ENCODE results near the gene POP4. TPM values are rescaled to one million over a fixed set of nuclear protein-coding genes. Genes with fewer than 3 reads are reported as not detected.

POP4 gene
- total and polyA plus RNA-seq, 2 experiments from 2014 or later = 68.9 to 91.8 TPM

- DNase-seq (ENCODE audit: low spot score) = no peak
- Histone ChIP-seq H3K9me3 (ENCODE audit: low read depth) (no peaks in the 10 kb centered on the region), H3K79me2 (no peaks in the 10 kb centered on the region), H3K9me2 (replicated peaks; ENCODE audit: insufficient read depth) (no peaks in the 10 kb centered on the region), H4K20me1 (ENCODE audit: insufficient read depth, poor library complexity, severe bottlenecking) (no peaks in the 10 kb centered on the region), H3K36me3 (replicated peaks; ENCODE audit: insufficient read depth, low read depth) (no peaks in the 10 kb centered on the region), H2AFZ (no peak overlapping the region), H3K4me2 (no peak overlapping the region), H3K4me1 (ENCODE audit: insufficient read depth) (no peaks in the 10 kb centered on the region), H3K4me3 (no peak overlapping the region), H3K27ac (no peak overlapping the region), H3K27me3 (peaks cover 54% of the 10 kb centered on the region)
- 41% methylated on average over 7 of the region's 7 CpGs for WGBS (ENCODE audit: low lambda C conversion rate, missing lambda C conversion rate)
- TF ChIP-seq, protein P1, sequence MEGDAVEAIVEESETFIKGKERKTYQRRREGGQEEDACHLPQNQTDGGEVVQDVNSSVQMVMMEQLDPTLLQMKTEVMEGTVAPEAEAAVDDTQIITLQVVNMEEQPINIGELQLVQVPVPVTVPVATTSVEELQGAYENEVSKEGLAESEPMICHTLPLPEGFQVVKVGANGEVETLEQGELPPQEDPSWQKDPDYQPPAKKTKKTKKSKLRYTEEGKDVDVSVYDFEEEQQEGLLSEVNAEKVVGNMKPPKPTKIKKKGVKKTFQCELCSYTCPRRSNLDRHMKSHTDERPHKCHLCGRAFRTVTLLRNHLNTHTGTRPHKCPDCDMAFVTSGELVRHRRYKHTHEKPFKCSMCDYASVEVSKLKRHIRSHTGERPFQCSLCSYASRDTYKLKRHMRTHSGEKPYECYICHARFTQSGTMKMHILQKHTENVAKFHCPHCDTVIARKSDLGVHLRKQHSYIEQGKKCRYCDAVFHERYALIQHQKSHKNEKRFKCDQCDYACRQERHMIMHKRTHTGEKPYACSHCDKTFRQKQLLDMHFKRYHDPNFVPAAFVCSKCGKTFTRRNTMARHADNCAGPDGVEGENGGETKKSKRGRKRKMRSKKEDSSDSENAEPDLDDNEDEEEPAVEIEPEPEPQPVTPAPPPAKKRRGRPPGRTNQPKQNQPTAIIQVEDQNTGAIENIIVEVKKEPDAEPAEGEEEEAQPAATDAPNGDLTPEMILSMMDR (IDR thresholded peaks at IDR 0.05; ENCODE audit: poor library complexity) = no peak
- no peak for TF ChIP-seq EZH2 (IDR thresholded peaks at IDR 0.05; ENCODE audit: borderline replicate concordance)
Measured at GRCh38 chr19:29573486-29573885, 32.6 kb upstream of the POP4 start.

- no peaks in the 10 kb centered on the region for H3K9me3 ChIP-seq (ENCODE audit: low read depth)
- no peaks in the 10 kb centered on the region for H3K4me1 ChIP-seq (ENCODE audit: insufficient read depth)
- H4K20me1 ChIP-seq (ENCODE audit: insufficient read depth, poor library complexity, severe bottlenecking) = no peaks in the 10 kb centered on the region
- H3K79me2 ChIP-seq = no peaks in the 10 kb centered on the region
- H3K27ac ChIP-seq = no peak overlapping the region
- peaks cover 54% of the 10 kb centered on the region for H3K27me3 ChIP-seq
- H2AFZ ChIP-seq = no peak overlapping the region
- H3K36me3 ChIP-seq (replicated peaks; ENCODE audit: insufficient read depth, low read depth) = no peaks in the 10 kb centered on the region
- 57% methylated on average over 3 of the region's 3 CpGs for WGBS (ENCODE audit: low lambda C conversion rate, missing lambda C conversion rate)
- H3K4me2 ChIP-seq = no peak overlapping the region
- H3K4me3 ChIP-seq = no peak overlapping the region
- DNase-seq (ENCODE audit: low spot score) = no peak
- H3K9me2 ChIP-seq (replicated peaks; ENCODE audit: insufficient read depth) = no peaks in the 10 kb centered on the region
- TF ChIP-seq, protein P1 (IDR thresholded peaks at IDR 0.05; ENCODE audit: poor library complexity) = no peak
- TF ChIP-seq EZH2 (IDR thresholded peaks at IDR 0.05; ENCODE audit: borderline replicate concordance) = no peak
- no peak for TF ChIP-seq EZH2phosphoT487 (IDR thresholded peaks at IDR 0.05; ENCODE audit: low read depth, severe bottlenecking, unreplicated experiment)
Measured at GRCh38 chr19:29574510-29574909, 31.6 kb upstream of the POP4 start.

DNA sequence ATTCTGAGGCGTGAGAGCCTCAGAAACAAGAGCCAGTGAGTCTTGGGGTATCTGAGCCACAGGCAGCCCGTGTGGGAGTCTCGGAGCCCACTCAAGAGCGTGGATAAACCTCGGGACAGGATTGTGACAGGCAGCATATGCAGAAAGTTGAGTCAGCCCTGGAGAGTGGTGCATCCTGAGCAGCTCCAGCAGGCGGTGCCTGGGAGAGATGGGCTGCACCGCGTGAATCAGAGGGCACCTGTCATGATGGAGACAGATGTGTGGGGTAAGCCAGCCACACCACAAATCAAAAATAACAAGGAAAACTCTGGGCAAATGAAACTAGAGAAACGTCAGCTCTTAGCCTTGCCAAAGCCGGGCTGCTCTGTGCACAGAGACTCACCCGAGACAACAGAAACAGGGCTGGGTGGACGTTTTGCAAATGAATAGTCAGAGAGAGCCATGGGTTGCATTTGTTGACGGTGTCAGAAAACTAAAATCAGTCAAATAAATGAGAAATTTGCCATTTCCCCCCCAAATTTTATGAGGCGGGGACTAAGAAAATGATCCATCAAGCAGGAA, 30.0 kb upstream of the POP4 start:
- H3K36me3 ChIP-seq (replicated peaks; ENCODE audit: insufficient read depth, low read depth) = no peaks in the 10 kb centered on the region
- H3K27me3 ChIP-seq = peaks cover 54% of the 10 kb centered on the region
- 44% methylated on average over 14 of the region's 14 CpGs for WGBS (ENCODE audit: low lambda C conversion rate, missing lambda C conversion rate)
- no peak overlapping the region for H3K4me3 ChIP-seq
- TF ChIP-seq EZH2phosphoT487 (IDR thresholded peaks at IDR 0.05; ENCODE audit: low read depth, severe bottlenecking, unreplicated experiment) = no peak
- TF ChIP-seq, protein P1 (IDR thresholded peaks at IDR 0.05; ENCODE audit: poor library complexity) = no peak
- no peak for TF ChIP-seq EZH2 (IDR thresholded peaks at IDR 0.05; ENCODE audit: borderline replicate concordance)
- no peaks in the 10 kb centered on the region for H3K9me3 ChIP-seq (ENCODE audit: low read depth)
- H3K79me2 ChIP-seq = no peaks in the 10 kb centered on the region
- H3K27ac ChIP-seq = no peak overlapping the region
- H4K20me1 ChIP-seq (ENCODE audit: insufficient read depth, poor library complexity, severe bottlenecking) = no peaks in the 10 kb centered on the region
- H3K4me1 ChIP-seq (ENCODE audit: insufficient read depth) = no peaks in the 10 kb centered on the region
- DNase-seq (ENCODE audit: low spot score) = no peak
- no peaks in the 10 kb centered on the region for H3K9me2 ChIP-seq (replicated peaks; ENCODE audit: insufficient read depth)
- H2AFZ ChIP-seq = no peak overlapping the region
- H3K4me2 ChIP-seq = no peak overlapping the region

Measured in hepatocyte (in vitro differentiated cells).